Gastroesophageal sphincter (tissue), 4 donors: ENCODE data around the gene RANBP3L. TPM values are rescaled to one million over a fixed set of nuclear protein-coding genes. Genes with fewer than 3 reads are reported as not detected.

ENCODE experiments used
- ATAC-seq: fragments of 150-250 bp; one replicate; pipeline ENCODE4 v1.9.1; 2016; ENCODE audit warnings: mild to moderate bottlenecking, moderate library complexity
- H3K27ac ChIP-seq, 4 donors: fragments of 200-600 bp; sonication (generic) in 3 of 4; 1 replicate in 3 of 4; 2 replicates in 1 of 4; pipeline ENCODE4 v1.5.1; 2016 to 2019
- H3K27me3 ChIP-seq: fragments of 200-600 bp; sonication (generic); one replicate; pipeline ENCODE4 v1.5.1; 2019
- H3K36me3 ChIP-seq, 2 donors: fragments of 200-600 bp; sonication (generic); one replicate each; pipeline ENCODE4 v1.5.1; 2019; ENCODE audit warnings: control low read depth in 1 of 2
- H3K4me1 ChIP-seq, 3 donors: fragments of 200-600 bp; sonication (generic); 1 replicate in 2 of 3; 2 replicates in 1 of 3; pipeline ENCODE4 v1.5.1; 2016 to 2019; ENCODE audit warnings: control low read depth in 2 of 3
- H3K4me3 ChIP-seq, 2 donors: fragments of 200-600 bp; sonication (generic); one replicate each; pipeline ENCODE4 v1.5.1; 2019; ENCODE audit warnings: mild to moderate bottlenecking in 1 of 2, moderate library complexity in 1 of 2
- H3K9me3 ChIP-seq, 3 donors: fragments of 200-600 bp; sonication (generic); one replicate each; pipeline ENCODE4 v1.5.1; 2017 to 2019; ENCODE audit warnings: control low read depth in 2 of 3
- EP300 ChIP-seq: sonication (generic); formaldehyde crosslinking; IDR thresholded peaks from one replicate; pipeline ENCODE4 v1.6.1; 2017; ENCODE audit warnings: antibody characterized with exemption, mild to moderate bottlenecking
- POLR2A ChIP-seq, 2 donors: fragments of 450-650 bp; IDR thresholded peaks; one replicate each; pipeline ENCODE4 v1.6.1; 2017; ENCODE audit warnings: antibody characterized with exemption in 2 of 2, mild to moderate bottlenecking in 2 of 2, moderate library complexity in 1 of 2
- POLR2AphosphoS5 ChIP-seq: sonication (generic); formaldehyde crosslinking; IDR thresholded peaks from one replicate; pipeline ENCODE4 v1.6.1; 2017; ENCODE audit warnings: antibody characterized with exemption
- WGBS, 2 donors: methylation state at CpG; one replicate each; pipeline ENCODE4 v1.1.5; 2018; ENCODE audit warnings: low coverage in 1 of 2; 5-methylcytosine and 5-hydroxymethylcytosine counted together
- total RNA-seq, 4 donors: library from RNA; depleted of rRNA; stranded (reverse); fragments of >200 nt; gene quantifications; one replicate each; pipeline ENCODE4 v1.1.0, GENCODE V29; 2016
- TF ChIP-seq, protein P1 (sequence below), 4 experiments: fragments of 200-600 bp in 2 of 4; fragments of 450-650 bp in 2 of 4; sonication (generic) in 1 of 4; IDR thresholded peaks; one replicate each; pipeline ENCODE4 v1.5.1; 2017 to 2019; ENCODE audit warnings: antibody characterized with exemption in 4 of 4, mild to moderate bottlenecking in 2 of 4, moderate library complexity in 2 of 4

Gene RANBP3L
- total RNA-seq, 4 donors from 2014 or later, result 3.4 to 26.0 (median 6.1) TPM

- Histone ChIP-seq H3K36me3 (no peaks in the 10 kb centered on the region), H3K4me1 (peaks cover 0 to 45% (median 16%) of the 10 kb centered on the region in 3 donors), H3K27me3 (no peaks in the 10 kb centered on the region), H3K27ac (peak overlapping the region in 3 of 4 donors; percentile 66 to 95 (median 73)), H3K9me3 (no peaks in the 10 kb centered on the region), H3K4me3 (no peak overlapping the region)
- TF ChIP-seq EP300 (no peak), POLR2AphosphoS5 (no peak), POLR2A (IDR thresholded peaks at IDR 0.05) (no peak)
- TF ChIP-seq, protein P1, sequence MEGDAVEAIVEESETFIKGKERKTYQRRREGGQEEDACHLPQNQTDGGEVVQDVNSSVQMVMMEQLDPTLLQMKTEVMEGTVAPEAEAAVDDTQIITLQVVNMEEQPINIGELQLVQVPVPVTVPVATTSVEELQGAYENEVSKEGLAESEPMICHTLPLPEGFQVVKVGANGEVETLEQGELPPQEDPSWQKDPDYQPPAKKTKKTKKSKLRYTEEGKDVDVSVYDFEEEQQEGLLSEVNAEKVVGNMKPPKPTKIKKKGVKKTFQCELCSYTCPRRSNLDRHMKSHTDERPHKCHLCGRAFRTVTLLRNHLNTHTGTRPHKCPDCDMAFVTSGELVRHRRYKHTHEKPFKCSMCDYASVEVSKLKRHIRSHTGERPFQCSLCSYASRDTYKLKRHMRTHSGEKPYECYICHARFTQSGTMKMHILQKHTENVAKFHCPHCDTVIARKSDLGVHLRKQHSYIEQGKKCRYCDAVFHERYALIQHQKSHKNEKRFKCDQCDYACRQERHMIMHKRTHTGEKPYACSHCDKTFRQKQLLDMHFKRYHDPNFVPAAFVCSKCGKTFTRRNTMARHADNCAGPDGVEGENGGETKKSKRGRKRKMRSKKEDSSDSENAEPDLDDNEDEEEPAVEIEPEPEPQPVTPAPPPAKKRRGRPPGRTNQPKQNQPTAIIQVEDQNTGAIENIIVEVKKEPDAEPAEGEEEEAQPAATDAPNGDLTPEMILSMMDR (IDR thresholded peaks at IDR 0.05), result no peak
- no peak for ATAC-seq
- 70 to 81% methylated on average over 3 of the region's 3 CpGs for WGBS, 2 donors
Observed at GRCh38 chr5:36251218-36251617, 50.5 kb downstream of the RANBP3L start.

DNA sequence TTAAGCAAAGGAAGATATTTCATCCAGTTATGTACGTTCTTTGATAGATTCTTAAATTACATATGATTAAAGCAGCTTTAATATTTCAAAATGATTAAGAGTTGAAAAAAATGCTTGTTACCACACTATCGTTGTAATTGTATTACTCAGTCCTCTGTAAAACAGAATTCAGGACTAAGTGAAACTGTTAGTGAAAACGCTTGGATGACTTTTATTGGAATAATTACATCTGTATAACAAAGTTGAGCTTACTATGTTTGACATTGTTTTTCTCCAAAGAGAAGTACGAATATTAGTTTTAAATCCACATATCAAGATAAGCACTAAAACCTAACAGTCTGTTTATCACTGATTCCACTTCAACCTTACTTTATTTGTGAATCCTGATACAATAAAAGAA lies 51.3 kb downstream of the RANBP3L start:
- Histone ChIP-seq H3K27me3 (no peaks in the 10 kb centered on the region), H3K36me3 (no peaks in the 10 kb centered on the region), H3K9me3 (no peaks in the 10 kb centered on the region), H3K4me1 (peaks cover 0 to 45% (median 16%) of the 10 kb centered on the region in 3 donors), H3K4me3 (no peak overlapping the region), H3K27ac (peak overlapping the region in 3 of 4 donors; percentile 66 to 95 (median 73))
- TF ChIP-seq POLR2AphosphoS5, result no peak
- no peak for TF ChIP-seq EP300
- TF ChIP-seq POLR2A (IDR thresholded peaks at IDR 0.05), result no peak
- TF ChIP-seq, protein P1 (IDR thresholded peaks at IDR 0.05), result no peak
- no peak for ATAC-seq
- WGBS, 2 donors, result 41 to 50% methylated on average over 4 of the region's 4 CpGs

GRCh38 chr5:36246036-36246800 lies 55.5 kb downstream of the RANBP3L start:
- WGBS, 2 donors, result 94 to 100% methylated on average over 1 to 5 of the region's 10 CpGs
- TF ChIP-seq POLR2AphosphoS5 (no peak), EP300 (no peak), POLR2A (IDR thresholded peaks at IDR 0.05) (no peak)
- TF ChIP-seq, protein P1 (IDR thresholded peaks at IDR 0.05), result no peak
- no peak overlapping the region for H3K4me3 ChIP-seq
- no peak for ATAC-seq
- H3K36me3 ChIP-seq, result no peaks in the 10 kb centered on the region
- no peak overlapping the region for H3K27ac ChIP-seq
- H3K27me3 ChIP-seq, result no peaks in the 10 kb centered on the region
- peaks cover 6 to 25% (median 6%) of the 10 kb centered on the region in 3 donors for H3K4me1 ChIP-seq
- no peaks in the 10 kb centered on the region for H3K9me3 ChIP-seq

DNA sequence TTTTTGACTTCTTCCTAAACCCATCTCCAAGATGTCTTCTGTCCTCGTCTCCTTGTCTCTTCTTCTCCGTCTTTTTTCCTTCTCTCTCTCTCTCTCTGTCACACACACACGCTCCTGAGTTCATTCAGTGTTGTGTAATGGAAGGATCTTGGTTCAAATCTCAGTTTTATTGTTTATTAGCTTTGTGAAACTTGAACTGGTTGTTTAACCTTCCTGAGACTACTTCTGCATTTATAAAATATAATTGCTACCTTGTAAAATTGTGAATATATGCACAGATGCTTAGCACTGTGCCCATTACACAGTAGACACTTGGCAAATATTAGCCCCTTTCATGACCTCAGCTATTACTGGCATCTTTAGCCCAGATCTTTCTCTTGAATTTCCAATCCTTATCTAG lies 57.6 kb downstream of the RANBP3L start:
- Histone ChIP-seq H3K27ac (peak overlapping the region in 1 of 4 donors; percentile 99), H3K36me3 (no peaks in the 10 kb centered on the region), H3K27me3 (no peaks in the 10 kb centered on the region), H3K9me3 (no peaks in the 10 kb centered on the region), H3K4me1 (peaks cover 11 to 27% (median 16%) of the 10 kb centered on the region in 3 donors), H3K4me3 (no peak overlapping the region)
- TF ChIP-seq POLR2A (IDR thresholded peaks at IDR 0.05), result no peak
- no peak for TF ChIP-seq EP300
- TF ChIP-seq, protein P1 (IDR thresholded peaks at IDR 0.05), result no peak
- no peak for TF ChIP-seq POLR2AphosphoS5
- WGBS, 2 donors, result 80% methylated on average over 1 to 3 of the region's 3 CpGs
- no peak for ATAC-seq

DNA sequence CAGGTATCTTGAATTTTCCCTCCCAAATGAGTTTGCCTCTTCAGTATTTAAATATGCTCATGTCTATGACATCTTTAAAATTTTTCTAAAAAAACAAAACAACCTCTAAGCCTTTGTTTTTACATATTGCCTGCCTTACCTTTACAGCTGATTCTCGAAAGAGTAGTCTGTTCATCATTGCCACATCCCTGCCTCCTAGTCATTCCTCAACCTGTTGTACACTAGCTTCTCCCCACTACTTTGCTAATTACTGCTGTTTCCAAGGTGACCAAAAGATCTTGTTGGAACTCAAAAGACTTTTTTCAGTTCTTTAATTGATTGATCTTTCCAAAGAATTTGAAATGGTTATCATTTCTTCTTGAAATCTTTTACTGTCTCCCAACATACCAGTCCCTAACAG lies 58.0 kb downstream of the RANBP3L start:
- Histone ChIP-seq H3K27me3 (no peaks in the 10 kb centered on the region), H3K27ac (peak overlapping the region in 1 of 4 donors; percentile 99), H3K36me3 (no peaks in the 10 kb centered on the region), H3K4me3 (no peak overlapping the region), H3K4me1 (peaks cover 15 to 31% (median 16%) of the 10 kb centered on the region in 3 donors), H3K9me3 (no peaks in the 10 kb centered on the region)
- TF ChIP-seq, protein P1 (IDR thresholded peaks at IDR 0.05), result no peak
- TF ChIP-seq POLR2AphosphoS5 (no peak), EP300 (no peak), POLR2A (IDR thresholded peaks at IDR 0.05) (no peak)
- ATAC-seq, result no peak
- WGBS, 2 donors, result 100% methylated on average over 1 of the region's 1 CpG
